Peyer's patch (tissue), 4 donors: Measurements from ENCODE around the gene SYNDIG1.

ENCODE experiments used
- CTCF ChIP-seq, 6 experiments: fragments of 450-650 bp in 4 of 6; fragments of 200-600 bp in 2 of 6; sonication (generic) in 1 of 6; IDR thresholded peaks; one replicate each; pipeline ENCODE4 v1.5.1; 2017 to 2019; ENCODE audit warnings: antibody characterized with exemption in 6 of 6, mild to moderate bottlenecking in 3 of 6, moderate library complexity in 1 of 6
- POLR2A ChIP-seq, 2 donors: fragments of 450-650 bp; IDR thresholded peaks; one replicate each; pipeline ENCODE4 v1.5.1; 2017; ENCODE audit warnings: antibody characterized with exemption in 2 of 2, mild to moderate bottlenecking in 2 of 2, moderate library complexity in 2 of 2

DNA sequence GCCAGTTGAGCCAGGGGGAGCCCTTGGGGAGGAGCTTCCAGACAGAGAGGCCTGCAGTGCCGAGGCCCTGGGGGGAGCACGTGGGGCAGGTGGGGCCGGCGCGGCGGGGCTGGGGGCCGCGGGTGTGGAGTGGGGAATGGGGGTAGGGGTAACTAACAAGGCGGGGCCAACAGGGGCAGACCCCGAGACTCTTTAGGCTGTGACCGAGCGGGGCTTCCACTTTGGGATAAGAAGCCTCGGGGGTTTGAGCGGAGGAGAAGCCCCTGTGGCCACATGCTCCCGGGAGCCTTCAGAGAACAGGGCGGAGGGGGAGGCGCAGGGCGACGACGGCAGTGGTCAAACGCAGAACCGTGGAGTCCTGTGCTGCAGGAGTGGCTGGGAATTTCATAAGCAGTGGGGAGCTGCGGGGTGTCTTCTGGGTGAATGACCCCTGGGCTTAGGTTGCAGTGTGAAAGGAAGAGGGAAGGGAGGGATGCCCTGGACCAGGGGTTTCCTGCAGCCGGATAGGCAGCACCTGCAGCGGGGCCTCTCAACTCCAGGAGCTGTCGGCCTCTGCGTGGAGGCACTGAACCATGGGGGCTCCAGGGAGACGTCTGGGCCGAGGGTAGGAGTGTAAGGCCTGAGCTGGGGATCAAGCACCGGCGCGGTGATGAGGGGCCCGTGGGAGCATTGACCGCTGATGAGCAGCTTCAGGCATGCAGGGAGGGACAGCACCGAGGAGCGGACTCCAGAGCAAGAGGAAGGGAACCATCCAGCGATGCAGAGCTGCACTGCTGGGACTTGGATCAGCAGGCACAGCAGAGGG is 121.0 kb downstream of the SYNDIG1 start:
- TF ChIP-seq POLR2A (IDR thresholded peaks at IDR 0.05) (no peak), CTCF (IDR thresholded peaks at IDR 0.05) (no peak)
